ENCODE results near the gene LRRC4B.

The LRRC4B gene

DNA sequence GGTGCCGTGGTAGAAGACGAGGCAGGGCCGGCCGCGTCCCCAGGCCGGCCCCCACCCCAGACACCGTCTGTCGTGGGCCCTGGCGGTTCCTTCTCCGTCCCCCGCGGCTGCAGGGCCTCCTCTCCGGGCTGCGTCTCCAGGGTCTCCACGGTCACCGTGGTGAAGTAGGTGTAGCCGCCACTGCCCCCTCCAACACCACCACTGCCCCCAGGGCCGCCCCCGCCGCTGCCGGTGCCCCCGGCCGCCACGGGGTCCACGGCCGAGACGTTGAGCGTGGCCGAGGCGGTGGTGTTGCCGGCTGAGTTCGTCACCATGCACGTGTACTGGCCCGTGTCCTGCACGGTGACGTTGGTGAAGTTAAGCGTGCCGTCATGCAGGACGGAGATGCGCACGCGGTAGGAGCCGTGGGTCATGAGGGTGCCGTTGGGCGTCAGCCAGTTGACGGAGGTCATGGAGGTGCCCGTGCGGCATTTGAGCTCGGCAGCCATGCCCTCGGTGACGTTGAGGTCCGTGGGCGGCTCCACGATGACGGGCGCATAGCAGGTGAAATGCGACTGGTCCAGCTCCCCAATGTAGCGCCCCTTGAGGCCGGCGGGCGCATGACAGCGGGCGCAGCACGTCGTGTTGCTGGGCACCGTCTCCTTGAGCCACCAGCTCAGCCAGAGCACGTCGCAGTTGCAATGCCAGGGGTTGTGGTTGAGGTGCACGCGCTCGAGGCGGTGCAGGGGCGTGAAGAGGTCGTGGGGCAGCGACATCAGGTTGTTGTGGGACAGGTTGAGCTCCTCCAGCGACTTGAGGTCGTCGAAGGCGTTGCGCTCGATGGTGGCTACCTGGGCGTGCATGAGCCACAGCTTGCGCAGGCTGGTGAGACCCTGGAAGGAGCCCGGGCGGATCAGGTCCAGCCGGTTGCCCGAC lies 49.9 kb downstream of the LRRC4B start (continued):
- TF ChIP-seq, protein P1, sequence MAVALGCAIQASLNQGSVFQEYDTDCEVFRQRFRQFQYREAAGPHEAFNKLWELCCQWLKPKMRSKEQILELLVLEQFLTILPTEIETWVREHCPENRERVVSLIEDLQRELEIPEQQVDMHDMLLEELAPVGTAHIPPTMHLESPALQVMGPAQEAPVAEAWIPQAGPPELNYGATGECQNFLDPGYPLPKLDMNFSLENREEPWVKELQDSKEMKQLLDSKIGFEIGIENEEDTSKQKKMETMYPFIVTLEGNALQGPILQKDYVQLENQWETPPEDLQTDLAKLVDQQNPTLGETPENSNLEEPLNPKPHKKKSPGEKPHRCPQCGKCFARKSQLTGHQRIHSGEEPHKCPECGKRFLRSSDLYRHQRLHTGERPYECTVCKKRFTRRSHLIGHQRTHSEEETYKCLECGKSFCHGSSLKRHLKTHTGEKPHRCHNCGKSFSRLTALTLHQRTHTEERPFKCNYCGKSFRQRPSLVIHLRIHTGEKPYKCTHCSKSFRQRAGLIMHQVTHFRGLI (tag by site-specific recombination; IDR thresholded peaks at IDR 0.05), result no peak
- TF ChIP-seq, protein P2, sequence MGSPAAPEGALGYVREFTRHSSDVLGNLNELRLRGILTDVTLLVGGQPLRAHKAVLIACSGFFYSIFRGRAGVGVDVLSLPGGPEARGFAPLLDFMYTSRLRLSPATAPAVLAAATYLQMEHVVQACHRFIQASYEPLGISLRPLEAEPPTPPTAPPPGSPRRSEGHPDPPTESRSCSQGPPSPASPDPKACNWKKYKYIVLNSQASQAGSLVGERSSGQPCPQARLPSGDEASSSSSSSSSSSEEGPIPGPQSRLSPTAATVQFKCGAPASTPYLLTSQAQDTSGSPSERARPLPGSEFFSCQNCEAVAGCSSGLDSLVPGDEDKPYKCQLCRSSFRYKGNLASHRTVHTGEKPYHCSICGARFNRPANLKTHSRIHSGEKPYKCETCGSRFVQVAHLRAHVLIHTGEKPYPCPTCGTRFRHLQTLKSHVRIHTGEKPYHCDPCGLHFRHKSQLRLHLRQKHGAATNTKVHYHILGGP (tag by site-specific recombination; IDR thresholded peaks at IDR 0.05), result no peak
- TF ChIP-seq, protein P3, sequence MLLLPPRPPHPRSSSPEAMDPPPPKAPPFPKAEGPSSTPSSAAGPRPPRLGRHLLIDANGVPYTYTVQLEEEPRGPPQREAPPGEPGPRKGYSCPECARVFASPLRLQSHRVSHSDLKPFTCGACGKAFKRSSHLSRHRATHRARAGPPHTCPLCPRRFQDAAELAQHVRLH (tag by site-specific recombination; IDR thresholded peaks at IDR 0.05), result no peak
- TF ChIP-seq ZNF138 (tag by site-specific recombination; IDR thresholded peaks at IDR 0.05; ENCODE audit: borderline replicate concordance), result no peak
- no peak for TF ChIP-seq ZNF677 (tag by site-specific recombination; IDR thresholded peaks at IDR 0.05)
- no peak for TF ChIP-seq ZNF423 (tag by site-specific recombination; IDR thresholded peaks at IDR 0.05)
- TF ChIP-seq WT1 (tag by site-specific recombination; IDR thresholded peaks at IDR 0.05), result no peak
- TF ChIP-seq ZNF561 (tag by site-specific recombination; IDR thresholded peaks at IDR 0.05; ENCODE audit: borderline replicate concordance), result no peak
- no peak for TF ChIP-seq RBAK (tag by site-specific recombination; IDR thresholded peaks at IDR 0.05)
- no peak for TF ChIP-seq FEZF1 (tag by site-specific recombination; IDR thresholded peaks at IDR 0.05)
- TF ChIP-seq, protein P4, sequence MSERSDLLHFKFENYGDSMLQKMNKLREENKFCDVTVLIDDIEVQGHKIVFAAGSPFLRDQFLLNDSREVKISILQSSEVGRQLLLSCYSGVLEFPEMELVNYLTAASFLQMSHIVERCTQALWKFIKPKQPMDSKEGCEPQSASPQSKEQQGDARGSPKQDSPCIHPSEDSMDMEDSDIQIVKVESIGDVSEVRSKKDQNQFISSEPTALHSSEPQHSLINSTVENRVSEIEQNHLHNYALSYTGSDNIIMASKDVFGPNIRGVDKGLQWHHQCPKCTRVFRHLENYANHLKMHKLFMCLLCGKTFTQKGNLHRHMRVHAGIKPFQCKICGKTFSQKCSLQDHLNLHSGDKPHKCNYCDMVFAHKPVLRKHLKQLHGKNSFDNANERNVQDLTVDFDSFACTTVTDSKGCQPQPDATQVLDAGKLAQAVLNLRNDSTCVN (tag by site-specific recombination; optimal IDR thresholded peaks at IDR 0.05), result no peak

DNA sequence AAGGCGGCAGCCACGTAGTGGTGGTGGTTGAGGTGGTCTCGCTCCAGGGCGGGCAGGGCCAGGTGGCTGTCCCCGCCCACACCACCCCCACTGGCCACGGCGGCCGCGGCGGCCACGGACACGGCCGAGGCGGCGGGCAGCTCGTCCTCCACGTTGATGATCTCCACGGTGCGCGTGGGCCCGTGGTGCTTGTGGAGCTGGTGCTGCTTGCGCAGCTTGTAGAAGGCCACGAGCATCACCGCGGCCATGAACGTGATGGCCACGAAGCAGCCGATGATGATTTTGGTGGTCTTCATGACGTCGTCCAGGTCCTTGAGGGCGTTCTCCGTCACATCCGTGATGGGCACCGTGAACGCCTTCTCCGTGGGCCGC lies 50.5 kb downstream of the LRRC4B start:
- ChIA-PET POLR2A (no interaction called here), CTCF (interaction anchor here (0.6 to 1.8 kb wide), 3 partner anchors 20 to 405 kb away, joined by 3 to 6 read pairs (median 3); no protein-coding TSS in a partner anchor)
- Histone ChIP-seq H3K27ac (ENCODE audit: extremely low read depth, low read depth, low read length) (no peak overlapping the region), H3K36me3 (ENCODE audit: control insufficient read depth in 2 of 2, insufficient read depth in 1 of 2, low read length in 2 of 2) (peaks cover 0 to 9% of the 10 kb centered on the region in 2 experiments; a peak in 1 of 3 replicates), H3K4me1 (ENCODE audit: control insufficient read depth, insufficient read depth, low read length) (no peaks in the 10 kb centered on the region), H3K4me3 (ENCODE audit: low read depth, low read length) (no peak overlapping the region), H3K9me3 (ENCODE audit: control insufficient read depth, insufficient read depth, low read depth, low read length) (no peaks in the 10 kb centered on the region)
- TF ChIP-seq KLF9 (tag by site-specific recombination; IDR thresholded peaks at IDR 0.05; ENCODE audit: low read depth), result no peak
- TF ChIP-seq, protein P5, sequence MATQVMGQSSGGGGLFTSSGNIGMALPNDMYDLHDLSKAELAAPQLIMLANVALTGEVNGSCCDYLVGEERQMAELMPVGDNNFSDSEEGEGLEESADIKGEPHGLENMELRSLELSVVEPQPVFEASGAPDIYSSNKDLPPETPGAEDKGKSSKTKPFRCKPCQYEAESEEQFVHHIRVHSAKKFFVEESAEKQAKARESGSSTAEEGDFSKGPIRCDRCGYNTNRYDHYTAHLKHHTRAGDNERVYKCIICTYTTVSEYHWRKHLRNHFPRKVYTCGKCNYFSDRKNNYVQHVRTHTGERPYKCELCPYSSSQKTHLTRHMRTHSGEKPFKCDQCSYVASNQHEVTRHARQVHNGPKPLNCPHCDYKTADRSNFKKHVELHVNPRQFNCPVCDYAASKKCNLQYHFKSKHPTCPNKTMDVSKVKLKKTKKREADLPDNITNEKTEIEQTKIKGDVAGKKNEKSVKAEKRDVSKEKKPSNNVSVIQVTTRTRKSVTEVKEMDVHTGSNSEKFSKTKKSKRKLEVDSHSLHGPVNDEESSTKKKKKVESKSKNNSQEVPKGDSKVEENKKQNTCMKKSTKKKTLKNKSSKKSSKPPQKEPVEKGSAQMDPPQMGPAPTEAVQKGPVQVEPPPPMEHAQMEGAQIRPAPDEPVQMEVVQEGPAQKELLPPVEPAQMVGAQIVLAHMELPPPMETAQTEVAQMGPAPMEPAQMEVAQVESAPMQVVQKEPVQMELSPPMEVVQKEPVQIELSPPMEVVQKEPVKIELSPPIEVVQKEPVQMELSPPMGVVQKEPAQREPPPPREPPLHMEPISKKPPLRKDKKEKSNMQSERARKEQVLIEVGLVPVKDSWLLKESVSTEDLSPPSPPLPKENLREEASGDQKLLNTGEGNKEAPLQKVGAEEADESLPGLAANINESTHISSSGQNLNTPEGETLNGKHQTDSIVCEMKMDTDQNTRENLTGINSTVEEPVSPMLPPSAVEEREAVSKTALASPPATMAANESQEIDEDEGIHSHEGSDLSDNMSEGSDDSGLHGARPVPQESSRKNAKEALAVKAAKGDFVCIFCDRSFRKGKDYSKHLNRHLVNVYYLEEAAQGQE (tag by site-specific recombination; IDR thresholded peaks at IDR 0.05), result no peak
- TF ChIP-seq ZNF747 (tag by site-specific recombination; IDR thresholded peaks at IDR 0.05), result no peak
- no peak for TF ChIP-seq ZNF623 (tag by site-specific recombination; IDR thresholded peaks at IDR 0.05)
- TF ChIP-seq ZNF670 (tag by site-specific recombination; IDR thresholded peaks at IDR 0.05; ENCODE audit: low read depth), result no peak
- TF ChIP-seq, protein P6, sequence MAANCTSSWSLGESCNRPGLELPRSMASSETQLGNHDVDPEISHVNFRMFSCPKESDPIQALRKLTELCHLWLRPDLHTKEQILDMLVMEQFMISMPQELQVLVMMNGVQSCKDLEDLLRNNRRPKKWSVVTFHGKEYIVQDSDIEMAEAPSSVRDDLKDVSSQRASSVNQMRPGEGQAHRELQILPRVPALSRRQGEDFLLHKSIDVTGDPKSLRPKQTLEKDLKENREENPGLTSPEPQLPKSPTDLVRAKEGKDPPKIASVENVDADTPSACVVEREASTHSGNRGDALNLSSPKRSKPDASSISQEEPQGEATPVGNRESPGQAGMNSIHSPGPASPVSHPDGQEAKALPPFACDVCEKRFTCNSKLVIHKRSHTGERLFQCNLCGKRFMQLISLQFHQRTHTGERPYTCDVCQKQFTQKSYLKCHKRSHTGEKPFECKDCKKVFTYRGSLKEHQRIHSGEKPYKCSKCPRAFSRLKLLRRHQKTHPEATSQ (tag by site-specific recombination; IDR thresholded peaks at IDR 0.05), result no peak
- TF ChIP-seq SCRT1 (tag by site-specific recombination; IDR thresholded peaks at IDR 0.05; ENCODE audit: borderline replicate concordance), result no peak
- no peak for TF ChIP-seq ZNF791 (tag by site-specific recombination; IDR thresholded peaks at IDR 0.05)
- TF ChIP-seq, protein P7, sequence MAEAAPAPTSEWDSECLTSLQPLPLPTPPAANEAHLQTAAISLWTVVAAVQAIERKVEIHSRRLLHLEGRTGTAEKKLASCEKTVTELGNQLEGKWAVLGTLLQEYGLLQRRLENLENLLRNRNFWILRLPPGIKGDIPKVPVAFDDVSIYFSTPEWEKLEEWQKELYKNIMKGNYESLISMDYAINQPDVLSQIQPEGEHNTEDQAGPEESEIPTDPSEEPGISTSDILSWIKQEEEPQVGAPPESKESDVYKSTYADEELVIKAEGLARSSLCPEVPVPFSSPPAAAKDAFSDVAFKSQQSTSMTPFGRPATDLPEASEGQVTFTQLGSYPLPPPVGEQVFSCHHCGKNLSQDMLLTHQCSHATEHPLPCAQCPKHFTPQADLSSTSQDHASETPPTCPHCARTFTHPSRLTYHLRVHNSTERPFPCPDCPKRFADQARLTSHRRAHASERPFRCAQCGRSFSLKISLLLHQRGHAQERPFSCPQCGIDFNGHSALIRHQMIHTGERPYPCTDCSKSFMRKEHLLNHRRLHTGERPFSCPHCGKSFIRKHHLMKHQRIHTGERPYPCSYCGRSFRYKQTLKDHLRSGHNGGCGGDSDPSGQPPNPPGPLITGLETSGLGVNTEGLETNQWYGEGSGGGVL (tag by site-specific recombination; IDR thresholded peaks at IDR 0.05), result no peak
- TF ChIP-seq ZNF274 (IDR thresholded peaks at IDR 0.05; ENCODE audit: low read length), result no peak
- TF ChIP-seq ZNF274 (tag by site-specific recombination; IDR thresholded peaks at IDR 0.05; ENCODE audit: borderline replicate concordance), result no peak
- no peak for TF ChIP-seq ZFP37 (tag by site-specific recombination; IDR thresholded peaks at IDR 0.05)
